ENCODE results near the gene SLC8A1. TPM values are rescaled to one million over a fixed set of nuclear protein-coding genes. Genes with fewer than 3 reads are reported as not detected.

Gene SLC8A1
- total RNA-seq, 1 donor from 2014 or later = 1.9 TPM

DNA sequence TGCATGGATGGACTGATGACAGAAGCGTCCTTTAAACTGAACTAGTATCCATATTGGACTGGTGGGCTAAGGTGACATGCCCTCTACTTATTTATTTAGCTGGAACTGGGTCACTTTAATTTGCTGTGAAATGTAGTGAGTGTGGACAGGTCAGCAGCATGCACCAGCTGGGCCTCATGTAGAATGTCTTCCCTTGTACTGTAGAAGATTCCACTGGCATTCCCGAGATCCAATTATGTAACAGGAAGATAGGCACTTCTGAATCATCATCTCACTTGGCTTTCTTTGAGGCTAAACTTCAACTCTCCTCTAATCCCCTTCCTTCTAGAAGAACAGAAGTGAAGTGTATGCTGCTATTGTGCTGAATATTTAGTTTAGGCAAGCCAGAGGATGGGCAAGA, 296.2 kb downstream of the SLC8A1 start:
- TF ChIP-seq, protein P1, sequence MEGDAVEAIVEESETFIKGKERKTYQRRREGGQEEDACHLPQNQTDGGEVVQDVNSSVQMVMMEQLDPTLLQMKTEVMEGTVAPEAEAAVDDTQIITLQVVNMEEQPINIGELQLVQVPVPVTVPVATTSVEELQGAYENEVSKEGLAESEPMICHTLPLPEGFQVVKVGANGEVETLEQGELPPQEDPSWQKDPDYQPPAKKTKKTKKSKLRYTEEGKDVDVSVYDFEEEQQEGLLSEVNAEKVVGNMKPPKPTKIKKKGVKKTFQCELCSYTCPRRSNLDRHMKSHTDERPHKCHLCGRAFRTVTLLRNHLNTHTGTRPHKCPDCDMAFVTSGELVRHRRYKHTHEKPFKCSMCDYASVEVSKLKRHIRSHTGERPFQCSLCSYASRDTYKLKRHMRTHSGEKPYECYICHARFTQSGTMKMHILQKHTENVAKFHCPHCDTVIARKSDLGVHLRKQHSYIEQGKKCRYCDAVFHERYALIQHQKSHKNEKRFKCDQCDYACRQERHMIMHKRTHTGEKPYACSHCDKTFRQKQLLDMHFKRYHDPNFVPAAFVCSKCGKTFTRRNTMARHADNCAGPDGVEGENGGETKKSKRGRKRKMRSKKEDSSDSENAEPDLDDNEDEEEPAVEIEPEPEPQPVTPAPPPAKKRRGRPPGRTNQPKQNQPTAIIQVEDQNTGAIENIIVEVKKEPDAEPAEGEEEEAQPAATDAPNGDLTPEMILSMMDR (IDR thresholded peaks at IDR 0.05; ENCODE audit: partially characterized antibody, unreplicated experiment) = no peak
- Mint-ChIP-seq H3K4me1 (ENCODE audit: low read depth, unreplicated experiment) (no peaks in the 10 kb centered on the region), H3K4me3 (ENCODE audit: unreplicated experiment) (no peak overlapping the region), H3K27me3 (ENCODE audit: unreplicated experiment) (no peaks in the 10 kb centered on the region), H3K27ac (ENCODE audit: unreplicated experiment) (no peak overlapping the region), H3K9me3 (ENCODE audit: unreplicated experiment) (no peaks in the 10 kb centered on the region), H3K36me3 (ENCODE audit: unreplicated experiment) (no peaks in the 10 kb centered on the region)
- no peak for DNase-seq

DNA sequence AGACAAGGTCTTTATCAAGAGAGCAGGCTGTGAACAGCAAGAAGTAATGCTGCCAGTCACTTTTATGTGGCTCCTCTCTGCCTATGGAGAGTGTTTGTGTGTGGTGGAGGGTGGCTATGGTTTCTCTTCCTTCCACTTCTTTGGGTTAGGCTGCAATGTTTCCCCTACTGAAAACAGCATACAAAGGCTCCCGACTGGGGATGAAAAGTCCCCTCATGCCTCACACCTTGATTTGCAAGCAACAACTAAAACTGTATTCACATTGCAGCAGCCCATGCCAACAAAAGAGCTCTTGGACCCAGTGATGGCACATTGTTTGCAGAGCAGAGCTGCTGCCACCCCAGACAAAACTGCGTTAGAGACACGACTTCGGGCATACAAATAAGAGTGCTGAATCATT, 301.6 kb downstream of the SLC8A1 start:
- no peak overlapping the region for H3K27ac Mint-ChIP-seq (ENCODE audit: unreplicated experiment)
- no peak overlapping the region for H3K4me3 Mint-ChIP-seq (ENCODE audit: unreplicated experiment)
- no peak for DNase-seq
- no peaks in the 10 kb centered on the region for H3K9me3 Mint-ChIP-seq (ENCODE audit: unreplicated experiment)
- no peaks in the 10 kb centered on the region for H3K27me3 Mint-ChIP-seq (ENCODE audit: unreplicated experiment)
- TF ChIP-seq, protein P1 (IDR thresholded peaks at IDR 0.05; ENCODE audit: partially characterized antibody, unreplicated experiment) = no peak
- H3K4me1 Mint-ChIP-seq (ENCODE audit: low read depth, unreplicated experiment) = no peaks in the 10 kb centered on the region
- no peaks in the 10 kb centered on the region for H3K36me3 Mint-ChIP-seq (ENCODE audit: unreplicated experiment)

DNA sequence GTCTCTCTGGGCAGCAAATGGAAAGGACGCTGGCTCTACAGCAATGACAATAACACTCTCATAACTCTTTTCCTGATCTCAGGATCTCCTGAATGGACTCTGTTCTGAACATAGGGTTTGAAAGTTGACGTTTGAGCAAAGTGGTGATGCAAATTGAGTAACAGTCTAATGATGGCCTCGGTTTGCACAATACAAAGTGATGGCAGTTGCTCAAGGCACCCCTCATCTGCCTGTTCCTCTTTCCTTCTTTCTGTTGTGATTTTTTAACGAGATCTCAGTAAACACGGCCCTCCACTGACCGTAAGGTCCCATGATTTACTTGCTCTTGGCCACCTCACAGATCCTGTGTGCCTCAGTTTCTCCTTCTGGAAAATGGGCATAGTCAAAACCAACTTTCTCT, 303.6 kb downstream of the SLC8A1 start:
- TF ChIP-seq, protein P1 (IDR thresholded peaks at IDR 0.05; ENCODE audit: partially characterized antibody, unreplicated experiment) = no peak
- no peak for DNase-seq
- Mint-ChIP-seq H3K4me1 (ENCODE audit: low read depth, unreplicated experiment) (no peaks in the 10 kb centered on the region), H3K9me3 (ENCODE audit: unreplicated experiment) (no peaks in the 10 kb centered on the region), H3K27ac (ENCODE audit: unreplicated experiment) (no peak overlapping the region), H3K27me3 (ENCODE audit: unreplicated experiment) (no peaks in the 10 kb centered on the region), H3K4me3 (ENCODE audit: unreplicated experiment) (no peak overlapping the region), H3K36me3 (ENCODE audit: unreplicated experiment) (no peaks in the 10 kb centered on the region)

DNA sequence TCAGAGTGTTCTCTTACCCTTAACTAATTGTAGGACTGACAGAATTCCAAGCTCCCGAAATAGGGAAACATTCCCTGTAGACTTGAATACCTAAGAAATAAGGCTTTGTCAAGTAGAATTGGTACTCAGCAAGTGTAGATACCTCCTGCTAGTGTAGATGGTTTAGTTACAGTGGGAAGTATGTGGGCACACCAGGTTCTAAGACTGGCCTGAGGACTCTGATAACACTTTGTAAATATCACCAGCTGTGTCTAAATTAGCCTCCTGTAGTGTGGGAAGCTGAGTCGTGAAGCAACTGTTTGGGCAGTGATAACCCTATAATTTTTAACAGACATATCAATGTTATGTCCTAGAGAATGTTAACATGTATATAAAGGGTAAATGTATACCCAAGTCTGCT, 304.5 kb downstream of the SLC8A1 start:
- peaks cover 2% of the 10 kb centered on the region for H3K27me3 Mint-ChIP-seq (ENCODE audit: unreplicated experiment)
- TF ChIP-seq, protein P1 (IDR thresholded peaks at IDR 0.05; ENCODE audit: partially characterized antibody, unreplicated experiment) = no peak
- no peak overlapping the region for H3K27ac Mint-ChIP-seq (ENCODE audit: unreplicated experiment)
- no peak for DNase-seq
- no peak overlapping the region for H3K4me3 Mint-ChIP-seq (ENCODE audit: unreplicated experiment)
- H3K36me3 Mint-ChIP-seq (ENCODE audit: unreplicated experiment) = no peaks in the 10 kb centered on the region
- H3K4me1 Mint-ChIP-seq (ENCODE audit: low read depth, unreplicated experiment) = no peaks in the 10 kb centered on the region
- no peaks in the 10 kb centered on the region for H3K9me3 Mint-ChIP-seq (ENCODE audit: unreplicated experiment)

DNA sequence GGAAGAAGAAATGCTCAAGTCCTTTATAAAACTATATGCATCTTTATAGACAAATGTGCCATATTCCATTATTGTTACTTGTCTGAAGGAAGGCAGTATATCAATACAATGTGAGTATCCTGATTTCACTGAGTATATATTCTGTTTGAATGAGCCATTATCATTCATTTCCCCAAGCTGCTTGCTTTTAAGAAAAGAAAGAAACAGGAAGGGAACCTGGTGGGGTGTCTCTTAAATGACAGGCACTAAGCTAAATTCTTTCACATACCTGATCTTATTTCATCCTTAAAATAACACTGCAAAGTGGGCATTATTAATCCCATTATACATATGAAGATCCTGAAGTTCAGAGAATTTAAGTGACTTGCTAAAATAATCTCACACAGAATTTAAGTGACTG, 307.9 kb downstream of the SLC8A1 start:
- TF ChIP-seq, protein P1 (IDR thresholded peaks at IDR 0.05; ENCODE audit: partially characterized antibody, unreplicated experiment) = no peak
- DNase-seq = no peak
- H3K9me3 Mint-ChIP-seq (ENCODE audit: unreplicated experiment) = no peaks in the 10 kb centered on the region
- peaks cover 3% of the 10 kb centered on the region for H3K27me3 Mint-ChIP-seq (ENCODE audit: unreplicated experiment)
- H3K4me1 Mint-ChIP-seq (ENCODE audit: low read depth, unreplicated experiment) = no peaks in the 10 kb centered on the region
- no peaks in the 10 kb centered on the region for H3K36me3 Mint-ChIP-seq (ENCODE audit: unreplicated experiment)
- no peak overlapping the region for H3K4me3 Mint-ChIP-seq (ENCODE audit: unreplicated experiment)
- no peak overlapping the region for H3K27ac Mint-ChIP-seq (ENCODE audit: unreplicated experiment)
